Measurements from ENCODE around the gene CDH23. TPM values are rescaled to one million over a fixed set of nuclear protein-coding genes. Genes with fewer than 3 reads are reported as not detected.

Gene CDH23
- total RNA-seq, 1 donor from 2014 or later = 9.4 TPM

- Mint-ChIP-seq H3K36me3 (peaks cover 35% of the 10 kb centered on the region), H3K27ac (no peak overlapping the region), H3K4me3 (no peak overlapping the region), H3K4me1 (ENCODE audit: unreplicated experiment) (no peaks in the 10 kb centered on the region), H3K27me3 (no peaks in the 10 kb centered on the region), H3K9me3 (no peaks in the 10 kb centered on the region)
- DNase-seq (ENCODE audit: extremely low spot score, unreplicated experiment) = no peak
- no peak for TF ChIP-seq CTCF (conservative IDR thresholded peaks at IDR 0.05)
Observed at GRCh38 chr10:71819441-71819861, 422.7 kb downstream of the CDH23 start.

GRCh38 chr10:71819985-71820384 lies 423.3 kb downstream of the CDH23 start:
- H3K4me3 Mint-ChIP-seq = no peak overlapping the region

GRCh38 chr10:71820966-71821365 lies 424.2 kb downstream of the CDH23 start:
- no peak for TF ChIP-seq CTCF (conservative IDR thresholded peaks at IDR 0.05)
- Mint-ChIP-seq H3K4me3 (no peak overlapping the region), H3K4me1 (ENCODE audit: unreplicated experiment) (no peaks in the 10 kb centered on the region), H3K27me3 (no peaks in the 10 kb centered on the region), H3K27ac (no peak overlapping the region), H3K9me3 (no peaks in the 10 kb centered on the region), H3K36me3 (peaks cover 33% of the 10 kb centered on the region)
- no peak for DNase-seq (ENCODE audit: extremely low spot score, unreplicated experiment)

More at GRCh38 chr10:71819985-71820384, 423.3 kb downstream of the CDH23 start:
- TF ChIP-seq CTCF (conservative IDR thresholded peaks at IDR 0.05) = no peak
- DNase-seq (ENCODE audit: extremely low spot score, unreplicated experiment) = no peak
- H3K4me1 Mint-ChIP-seq (ENCODE audit: unreplicated experiment) = no peaks in the 10 kb centered on the region
- no peak overlapping the region for H3K27ac Mint-ChIP-seq
- H3K9me3 Mint-ChIP-seq = no peaks in the 10 kb centered on the region
- no peaks in the 10 kb centered on the region for H3K27me3 Mint-ChIP-seq
- peaks cover 35% of the 10 kb centered on the region for H3K36me3 Mint-ChIP-seq

GRCh38 chr10:71821909-71822763 lies 425.4 kb downstream of the CDH23 start:
- no peaks in the 10 kb centered on the region for H3K4me1 Mint-ChIP-seq (ENCODE audit: unreplicated experiment)
- no peak for TF ChIP-seq CTCF (conservative IDR thresholded peaks at IDR 0.05)
- H3K27ac Mint-ChIP-seq = no peak overlapping the region

GRCh38 chr10:71823356-71823755 lies 426.6 kb downstream of the CDH23 start:
- peaks cover 24% of the 10 kb centered on the region for H3K36me3 Mint-ChIP-seq
- H3K4me1 Mint-ChIP-seq (ENCODE audit: unreplicated experiment) = no peaks in the 10 kb centered on the region
- no peak overlapping the region for H3K4me3 Mint-ChIP-seq
- no peak for TF ChIP-seq CTCF (conservative IDR thresholded peaks at IDR 0.05)
- H3K27me3 Mint-ChIP-seq = no peaks in the 10 kb centered on the region
- H3K9me3 Mint-ChIP-seq = no peaks in the 10 kb centered on the region
- no peak overlapping the region for H3K27ac Mint-ChIP-seq
- DNase-seq (ENCODE audit: extremely low spot score, unreplicated experiment) = no peak

More at GRCh38 chr10:71821909-71822763, 425.4 kb downstream of the CDH23 start:
- Mint-ChIP-seq H3K4me3 (no peak overlapping the region), H3K27me3 (no peaks in the 10 kb centered on the region), H3K9me3 (no peaks in the 10 kb centered on the region), H3K36me3 (peaks cover 25% of the 10 kb centered on the region)
- DNase-seq (ENCODE audit: extremely low spot score, unreplicated experiment) = no peak
